ENCODE measurements around the gene DHRS3.

The DHRS3 gene, protein sequence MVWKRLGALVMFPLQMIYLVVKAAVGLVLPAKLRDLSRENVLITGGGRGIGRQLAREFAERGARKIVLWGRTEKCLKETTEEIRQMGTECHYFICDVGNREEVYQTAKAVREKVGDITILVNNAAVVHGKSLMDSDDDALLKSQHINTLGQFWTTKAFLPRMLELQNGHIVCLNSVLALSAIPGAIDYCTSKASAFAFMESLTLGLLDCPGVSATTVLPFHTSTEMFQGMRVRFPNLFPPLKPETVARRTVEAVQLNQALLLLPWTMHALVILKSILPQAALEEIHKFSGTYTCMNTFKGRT

GRCh38 chr1:12617901-12618660 is at the start of gene DHRS3:
DHRS3 (minus strand) TSS chr1:12618210; CDS start chr1:12617348, 862 bp downstream.
- DNase-seq (ENCODE audit: low read depth): peak; percentile 66
- peak within 1 kb of the TSS; percentile 53 for H3K4me3 ChIP-seq (ENCODE audit: control insufficient read depth, low read depth, low read length)
- TF ChIP-seq, protein P1, sequence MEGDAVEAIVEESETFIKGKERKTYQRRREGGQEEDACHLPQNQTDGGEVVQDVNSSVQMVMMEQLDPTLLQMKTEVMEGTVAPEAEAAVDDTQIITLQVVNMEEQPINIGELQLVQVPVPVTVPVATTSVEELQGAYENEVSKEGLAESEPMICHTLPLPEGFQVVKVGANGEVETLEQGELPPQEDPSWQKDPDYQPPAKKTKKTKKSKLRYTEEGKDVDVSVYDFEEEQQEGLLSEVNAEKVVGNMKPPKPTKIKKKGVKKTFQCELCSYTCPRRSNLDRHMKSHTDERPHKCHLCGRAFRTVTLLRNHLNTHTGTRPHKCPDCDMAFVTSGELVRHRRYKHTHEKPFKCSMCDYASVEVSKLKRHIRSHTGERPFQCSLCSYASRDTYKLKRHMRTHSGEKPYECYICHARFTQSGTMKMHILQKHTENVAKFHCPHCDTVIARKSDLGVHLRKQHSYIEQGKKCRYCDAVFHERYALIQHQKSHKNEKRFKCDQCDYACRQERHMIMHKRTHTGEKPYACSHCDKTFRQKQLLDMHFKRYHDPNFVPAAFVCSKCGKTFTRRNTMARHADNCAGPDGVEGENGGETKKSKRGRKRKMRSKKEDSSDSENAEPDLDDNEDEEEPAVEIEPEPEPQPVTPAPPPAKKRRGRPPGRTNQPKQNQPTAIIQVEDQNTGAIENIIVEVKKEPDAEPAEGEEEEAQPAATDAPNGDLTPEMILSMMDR (IDR thresholded peaks at IDR 0.05; ENCODE audit: control insufficient read depth, insufficient read depth, low read depth, low read length, missing control alignments): no peak

DNA sequence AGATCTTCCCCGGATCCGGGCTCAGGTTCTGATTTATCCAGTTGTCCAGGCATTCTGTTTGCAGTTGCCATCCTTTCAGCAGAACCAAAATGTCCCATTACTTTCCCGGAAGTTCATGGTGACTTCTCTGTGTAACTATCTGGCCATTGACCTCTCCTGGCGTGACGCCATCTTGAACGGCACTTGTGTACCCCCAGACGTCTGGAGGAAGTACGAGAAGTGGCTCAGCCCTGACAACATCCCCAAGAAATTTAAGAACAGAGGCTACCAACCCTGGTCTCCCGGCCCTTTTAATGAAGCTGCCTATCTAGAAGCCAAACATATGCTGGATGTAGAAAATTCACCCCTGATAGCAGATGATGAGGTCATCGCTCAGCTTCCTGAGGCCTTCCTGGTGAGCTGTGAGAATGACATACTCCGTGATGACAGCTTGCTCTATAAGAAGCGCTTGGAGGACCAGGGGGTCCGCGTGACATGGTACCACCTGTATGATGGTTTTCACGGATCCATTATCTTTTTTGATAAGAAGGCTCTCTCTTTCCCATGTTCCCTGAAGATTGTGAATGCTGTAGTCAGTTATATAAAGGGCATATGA is 48.2 kb upstream of the DHRS3 start:
- TF ChIP-seq, protein P1 (IDR thresholded peaks at IDR 0.05; ENCODE audit: control insufficient read depth, insufficient read depth, low read depth, low read length, missing control alignments): no peak
- H3K4me3 ChIP-seq (ENCODE audit: control insufficient read depth, low read depth, low read length): no peak overlapping the region
- no peak for DNase-seq (ENCODE audit: low read depth)

DNA sequence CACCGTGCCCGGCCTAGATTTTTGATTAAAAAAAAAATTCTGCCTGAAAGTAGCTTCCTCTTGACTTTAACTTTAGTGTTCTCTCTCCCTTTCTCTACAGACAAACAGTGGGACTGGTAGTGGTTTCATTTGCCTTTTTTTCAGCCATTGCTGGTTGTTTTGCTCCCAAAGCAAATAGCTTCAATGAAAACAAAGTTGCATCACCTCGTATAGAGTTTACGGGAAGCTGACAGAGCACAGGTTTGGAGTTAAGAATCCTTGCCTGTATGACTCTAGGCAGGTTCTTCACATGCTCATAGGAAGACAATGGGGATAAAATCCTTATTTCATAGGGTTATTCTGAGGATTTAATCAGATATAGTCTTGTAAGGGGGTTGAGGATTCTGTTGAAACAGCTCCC is 47.5 kb upstream of the DHRS3 start:
- H3K4me3 ChIP-seq (ENCODE audit: control insufficient read depth, low read depth, low read length): no peak overlapping the region
- TF ChIP-seq, protein P1 (IDR thresholded peaks at IDR 0.05; ENCODE audit: control insufficient read depth, insufficient read depth, low read depth, low read length, missing control alignments): no peak
- DNase-seq (ENCODE audit: low read depth): no peak

DNA sequence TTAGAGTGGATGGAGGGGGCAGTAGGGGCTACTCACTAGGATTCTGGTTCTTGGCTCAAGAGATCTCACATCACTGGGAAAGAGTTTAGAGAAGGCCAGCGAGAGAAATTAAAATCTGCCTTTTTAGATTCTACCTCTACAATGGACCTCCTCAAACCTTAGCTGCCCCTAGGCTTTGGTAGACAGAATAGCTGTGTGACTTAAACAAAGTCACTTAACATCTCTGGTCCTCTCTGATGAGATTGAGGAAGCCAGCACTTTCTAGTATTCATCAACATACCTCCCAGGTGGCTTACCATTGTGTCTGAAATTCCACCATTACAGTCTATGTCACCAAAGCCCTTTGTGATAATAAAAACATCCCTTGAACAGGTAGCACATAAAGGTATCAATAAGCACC is 44.5 kb upstream of the DHRS3 start:
- no peak overlapping the region for H3K4me3 ChIP-seq (ENCODE audit: control insufficient read depth, low read depth, low read length)
- TF ChIP-seq, protein P1 (IDR thresholded peaks at IDR 0.05; ENCODE audit: control insufficient read depth, insufficient read depth, low read depth, low read length, missing control alignments): no peak
- no peak for DNase-seq (ENCODE audit: low read depth)

DNA sequence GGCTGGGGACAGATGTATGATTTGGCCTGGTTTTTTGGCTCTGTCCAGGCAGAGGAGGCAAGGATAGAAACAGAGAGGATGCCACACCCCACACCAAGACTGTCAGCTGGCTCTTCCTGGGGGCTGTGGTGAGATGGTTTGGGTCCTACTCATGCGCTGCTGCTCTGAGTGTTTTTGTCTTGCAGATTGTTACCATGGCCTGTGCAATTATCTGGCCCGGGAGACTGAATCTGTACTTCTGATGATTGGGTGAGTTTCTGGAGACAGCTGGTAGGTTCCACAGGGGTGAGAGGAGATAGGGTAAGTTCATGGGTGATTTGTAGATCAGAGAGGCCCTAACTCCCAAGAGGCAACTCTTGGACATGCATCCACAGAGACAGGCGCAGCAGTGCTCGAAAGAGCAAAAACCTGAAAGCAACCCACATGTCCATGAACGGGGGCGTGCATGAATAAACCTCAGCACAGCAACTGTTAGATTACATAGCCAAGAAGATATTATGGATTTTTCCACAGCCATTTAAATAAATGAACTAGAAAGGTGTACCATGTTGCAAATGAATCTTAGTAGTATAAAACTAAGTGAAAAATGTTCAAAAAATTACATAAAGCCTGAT is 43.7 kb upstream of the DHRS3 start:
- TF ChIP-seq, protein P1 (IDR thresholded peaks at IDR 0.05; ENCODE audit: control insufficient read depth, insufficient read depth, low read depth, low read length, missing control alignments): no peak
- DNase-seq (ENCODE audit: low read depth): no peak
- H3K4me3 ChIP-seq (ENCODE audit: control insufficient read depth, low read depth, low read length): no peak overlapping the region

Measured in AG09309 (cell line).